ENCODE data around the gene FRMPD1. TPM values are rescaled to one million over a fixed set of nuclear protein-coding genes. Genes with fewer than 3 reads are reported as not detected.

FRMPD1 gene
- total and polyA plus RNA-seq, 2 of the 4 experiments (the other 2 are of a cell fraction): not detected

GRCh38 chr9:37667706-37668105 lies 17.0 kb downstream of the FRMPD1 start:
- no peak overlapping the region for H3K23ac ChIP-seq (ENCODE audit: low read depth, low read length)
- dilution Hi-C loops (cut with HindIII; ENCODE audit: low sequenced_read_pairs, unreplicated experiment): no loop called here
- in situ Hi-C loops (cut with MboI; ENCODE audit: low sequenced_read_pairs): no loop called here
- no peak overlapping the region for H2BK15ac ChIP-seq (ENCODE audit: low read depth, low read length)
- TF ChIP-seq USF2 (IDR thresholded peaks at IDR 0.05; ENCODE audit: low read depth, low read length): no peak
- TF ChIP-seq NFE2L2 (IDR thresholded peaks at IDR 0.05; ENCODE audit: low read depth, low read length): no peak
- no peak for TF ChIP-seq RAD21 (IDR thresholded peaks at IDR 0.05; ENCODE audit: low read length)
- no peak for TF ChIP-seq CHD1 (IDR thresholded peaks at IDR 0.05; ENCODE audit: low read depth, low read length)
- TF ChIP-seq SMC3 (IDR thresholded peaks at IDR 0.05; ENCODE audit: low read depth, low read length): no peak
- TF ChIP-seq MAZ (IDR thresholded peaks at IDR 0.05; ENCODE audit: borderline replicate concordance, low read depth, low read length): no peak
- no peak for TF ChIP-seq RCOR1 (IDR thresholded peaks at IDR 0.05; ENCODE audit: insufficient replicate concordance, low read length)
- H3K18ac ChIP-seq (ENCODE audit: low read depth, low read length): no peak overlapping the region
- ChIA-PET POLR2A (ENCODE audit: unreplicated experiment) (no interaction called here), CTCF (no interaction called here)
- H2BK20ac ChIP-seq (ENCODE audit: low read depth, low read length): no peak overlapping the region
- DNase-seq: no peak
- WGBS, 2 experiments (ENCODE audit: extremely low coverage in 2 of 2, insufficient read length in 1 of 2): no CpG with 5 or more reads among the region's 2 CpGs
- no peak overlapping the region for H2BK5ac ChIP-seq (ENCODE audit: low read depth, low read length, poor library complexity, severe bottlenecking)
- H3K56ac ChIP-seq (ENCODE audit: extremely low read depth, insufficient read depth, low read length): no peak overlapping the region
- H3K79me1 ChIP-seq (ENCODE audit: low read depth in 1 of 2, low read length in 2 of 2): no peaks in the 10 kb centered on the region
- H3K9me1 ChIP-seq (ENCODE audit: insufficient read depth, low read length): no peaks in the 10 kb centered on the region
- H4K91ac ChIP-seq (ENCODE audit: insufficient read depth, low read depth, low read length): no peak overlapping the region
- no peaks in the 10 kb centered on the region for H3K36me3 ChIP-seq (ENCODE audit: control insufficient read depth, insufficient read depth, low read length)
- H3K4ac ChIP-seq (ENCODE audit: low read depth, low read length): no peak overlapping the region
- intact Hi-C loops (cut with micrococcal nuclease): no loop called here
- no peak overlapping the region for H2AK9ac ChIP-seq (replicated peaks; ENCODE audit: low read depth, low read length, poor library complexity)
- H3K4me3 ChIP-seq (ENCODE audit: insufficient read depth, low read depth, low read length): no peak overlapping the region
- no TSS peak for BruUV-seq (replicated peaks)
- no peak for ATAC-seq (ENCODE audit: low read depth)
- H3K9me3 ChIP-seq (ENCODE audit: control insufficient read depth, insufficient read depth, low read length): no peaks in the 10 kb centered on the region
- H4K8ac ChIP-seq (ENCODE audit: low read depth in 2 of 2, low read length in 2 of 2): no peak overlapping the region
- H3K9ac ChIP-seq (ENCODE audit: low read depth, low read length): no peak overlapping the region
- no peaks in the 10 kb centered on the region for H3K4me1 ChIP-seq (ENCODE audit: control insufficient read depth, insufficient read depth, low read length)
- H4K20me1 ChIP-seq (ENCODE audit: insufficient read depth, low read length): no peaks in the 10 kb centered on the region
- no peak overlapping the region for H2AFZ ChIP-seq (replicated peaks; ENCODE audit: low read length, poor library complexity)
- peaks cover 40% of the 10 kb centered on the region for H3K27me3 ChIP-seq (ENCODE audit: control insufficient read depth, insufficient read depth, low read length)
- H3K27ac ChIP-seq (ENCODE audit: insufficient read depth, low read length): no peak overlapping the region
- H4K5ac ChIP-seq (ENCODE audit: low read depth, low read length): no peak overlapping the region
- H3K14ac ChIP-seq (replicated peaks; ENCODE audit: low read depth, low read length): no peak overlapping the region
- H2AK5ac ChIP-seq (ENCODE audit: low read depth, low read length): no peak overlapping the region
- H2BK120ac ChIP-seq (ENCODE audit: low read depth, low read length): no peak overlapping the region
- H3K4me2 ChIP-seq (ENCODE audit: low read depth, low read length): no peak overlapping the region

Measured in IMR-90 (cell line).